Left kidney (tissue), 2 donors: Measurements from ENCODE around the gene DPP6. TPM values are rescaled to one million over a fixed set of nuclear protein-coding genes. Genes with fewer than 3 reads are reported as not detected.
"Not testable (repeated sequence)": the region's sequence is repeated elsewhere in the genome, so short reads cannot be mapped to it uniquely, and the experiment has no call there.

Experiments used
- DNase-seq: peaks from one replicate; pipeline ENCODE4 v3.0.0-alpha.2; 2013
- polyA plus RNA-seq: library from polyadenylated mRNA; unstranded; fragments of 120-200 nt; gene quantifications from one replicate; pipeline ENCODE4 v1.2.1, GENCODE V29; 2013; ENCODE audit not compliant: insufficient read length

Gene DPP6
- polyA plus RNA-seq, 1 donor, result 44.9 TPM

DNA sequence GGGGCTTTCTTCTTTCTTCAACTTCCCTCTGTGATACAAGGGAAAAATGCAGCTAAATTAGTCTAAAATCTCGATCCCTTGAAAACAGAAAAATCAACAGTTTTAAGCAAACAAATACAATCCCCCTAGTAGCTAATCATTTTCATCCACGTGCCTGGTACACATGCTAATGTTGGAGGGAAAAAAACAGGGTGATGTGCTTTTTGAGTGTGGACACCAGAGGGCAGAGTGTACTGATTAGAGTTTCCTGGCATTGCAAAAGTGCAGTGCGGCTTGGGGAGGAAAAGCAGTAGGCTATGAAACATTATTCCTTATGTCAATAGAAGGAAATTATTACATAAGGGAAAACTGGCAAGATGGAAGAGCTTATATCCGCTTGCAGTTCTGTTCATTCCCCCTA lies 19.6 kb downstream of the DPP6 start:
- not testable (repeated sequence) for DNase-seq

DNA sequence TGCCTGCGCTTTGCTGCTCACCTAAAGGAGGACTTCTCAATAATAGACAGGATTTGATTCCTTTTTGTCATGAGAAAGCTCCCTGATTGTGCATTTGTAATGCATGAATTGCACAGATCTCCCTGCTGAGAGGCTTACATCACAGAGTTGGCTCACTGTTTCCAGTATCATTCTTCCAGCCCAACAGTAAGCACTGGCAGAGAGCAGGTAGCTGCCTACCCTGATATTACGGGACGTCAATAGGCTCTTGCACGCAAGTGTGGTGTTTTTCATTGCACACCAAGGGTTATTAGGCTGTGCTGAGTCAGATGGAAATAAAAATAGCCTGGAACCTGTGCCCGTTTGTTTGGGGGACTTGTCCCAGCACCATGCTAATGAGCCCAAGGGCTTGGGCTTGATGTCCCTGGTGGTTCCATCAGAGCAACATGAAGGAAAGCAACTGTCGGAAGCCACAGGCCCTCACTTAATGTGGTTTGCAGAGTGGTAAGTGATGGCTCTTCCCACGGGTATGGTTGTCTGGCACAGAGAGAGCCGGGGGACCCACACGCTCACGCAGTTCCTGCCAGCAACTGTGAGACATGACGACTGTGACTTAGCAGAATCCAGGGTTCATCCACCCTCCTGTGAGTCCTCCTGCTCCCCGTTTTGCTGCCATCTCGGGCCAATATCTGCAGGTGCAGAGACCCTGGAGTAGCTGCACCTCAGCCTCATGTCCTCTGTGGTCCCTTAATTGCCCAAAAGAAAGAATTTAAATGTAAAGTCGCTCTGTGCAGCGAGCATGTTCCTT lies 20.4 kb downstream of the DPP6 start:
- DNase-seq, result not testable (repeated sequence)

- DNase-seq, result not testable (repeated sequence)
These were observed 26.3 kb downstream of the DPP6 start for GRCh38 chr7:154078523-154078922.

- not testable (repeated sequence) for DNase-seq
These were observed 28.1 kb downstream of the DPP6 start for GRCh38 chr7:154080249-154080648.

DNA sequence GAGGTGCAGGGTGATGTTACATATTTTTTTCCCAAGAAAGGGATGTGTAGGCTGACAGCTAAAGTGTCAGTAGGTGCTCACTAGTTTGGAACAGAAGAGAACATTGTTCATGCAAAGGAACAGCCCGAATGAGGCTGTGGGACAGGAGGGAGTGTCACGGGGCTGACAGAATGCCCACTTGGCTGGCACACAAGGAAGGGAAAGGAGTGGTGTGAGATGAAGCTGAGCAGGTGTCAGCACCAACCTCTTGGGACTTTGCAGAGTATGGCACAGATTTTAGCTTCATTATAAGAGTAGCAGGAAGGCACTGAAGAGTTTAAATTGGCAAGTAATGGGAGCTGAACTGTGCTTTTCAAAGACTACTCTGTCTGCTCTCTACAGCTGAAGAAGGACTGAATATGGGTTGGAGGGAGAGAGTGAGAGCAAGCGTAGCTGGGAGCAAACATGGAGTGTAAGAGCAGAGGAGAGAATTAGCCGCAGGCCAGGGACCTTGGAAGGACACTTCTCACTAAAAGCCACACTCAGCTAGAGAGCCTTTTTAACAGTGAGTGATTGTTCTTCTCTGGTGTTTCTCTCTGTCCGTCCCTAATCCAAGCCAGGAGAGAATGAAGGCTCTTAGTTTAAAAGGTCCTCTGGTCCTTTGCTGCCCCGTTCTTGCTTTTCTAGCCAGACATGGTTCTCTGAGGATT lies 35.0 kb downstream of the DPP6 start:
- not testable (repeated sequence) for DNase-seq

DNA sequence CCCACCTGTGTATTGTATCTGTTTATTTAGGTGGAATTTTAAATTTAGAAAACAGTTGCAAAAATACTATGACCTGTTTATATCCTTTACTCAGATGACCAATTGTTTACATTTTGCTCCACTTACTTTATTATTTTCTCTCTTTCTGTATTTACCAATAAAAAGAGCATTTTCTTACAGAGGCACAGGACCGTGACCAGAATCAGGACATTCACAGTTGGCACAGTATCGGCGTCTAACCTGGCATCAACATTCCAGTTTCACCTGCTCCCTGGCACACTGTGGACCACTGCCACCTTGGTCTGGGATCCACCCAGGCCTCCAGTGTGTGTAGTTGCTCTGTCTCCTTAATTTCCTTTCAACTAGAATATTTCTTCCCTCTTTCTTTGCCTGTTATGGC lies 39.9 kb downstream of the DPP6 start:
- not testable (repeated sequence) for DNase-seq

- not testable (repeated sequence) for DNase-seq
These were observed 43.0 kb downstream of the DPP6 start for GRCh38 chr7:154095201-154095600.

- not testable (repeated sequence) for DNase-seq
These were observed 52.9 kb downstream of the DPP6 start for GRCh38 chr7:154105063-154105462.

DNA sequence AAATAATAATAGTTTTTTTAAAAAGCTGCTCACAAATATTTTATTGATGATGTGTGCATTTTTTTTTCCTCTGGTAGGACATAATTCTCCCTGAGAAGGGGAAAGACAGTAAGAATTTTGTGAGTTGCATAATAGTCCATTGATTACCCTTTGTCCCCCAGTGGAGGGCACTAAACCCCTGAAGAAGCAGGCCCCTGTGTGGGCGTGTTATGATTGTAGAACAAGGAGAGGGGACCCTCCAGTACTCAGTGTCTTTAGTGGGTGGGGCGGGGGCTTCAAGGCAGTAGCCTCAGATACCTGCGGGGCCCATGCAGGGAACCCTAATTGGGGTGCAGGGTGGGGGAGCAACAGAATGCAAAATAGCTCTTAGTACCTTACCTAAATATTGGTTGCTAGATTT lies 57.4 kb downstream of the DPP6 start:
- DNase-seq, result not testable (repeated sequence)

DNA sequence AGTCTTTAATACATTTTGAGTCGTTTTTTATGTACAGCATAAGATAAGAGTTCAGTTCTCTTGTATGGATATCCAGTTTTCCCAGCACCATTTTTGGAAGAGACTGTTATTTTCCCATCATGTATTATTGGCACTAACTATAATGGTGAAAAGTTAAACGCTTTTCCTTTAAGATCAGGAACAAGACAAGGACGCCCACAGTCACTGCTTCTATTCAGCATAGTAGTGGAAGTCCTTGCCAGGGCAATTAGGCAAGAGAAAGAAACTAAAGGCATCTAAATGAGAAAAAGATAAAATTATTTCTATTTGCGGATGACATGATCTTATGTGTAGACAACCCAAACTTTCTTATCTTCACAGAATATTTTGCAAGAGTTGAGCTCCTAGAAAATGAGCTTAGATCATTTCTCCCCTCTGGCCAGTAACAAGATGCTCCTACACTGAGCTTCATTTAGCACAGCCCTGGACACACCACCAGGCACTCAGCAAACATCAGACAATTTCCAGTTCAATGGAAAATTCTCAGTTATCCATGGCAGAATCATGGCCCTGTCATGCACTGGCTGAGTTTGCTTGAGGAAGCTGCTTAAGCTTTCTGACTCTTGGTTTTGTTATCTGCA lies 61.6 kb downstream of the DPP6 start:
- not testable (repeated sequence) for DNase-seq

DNA sequence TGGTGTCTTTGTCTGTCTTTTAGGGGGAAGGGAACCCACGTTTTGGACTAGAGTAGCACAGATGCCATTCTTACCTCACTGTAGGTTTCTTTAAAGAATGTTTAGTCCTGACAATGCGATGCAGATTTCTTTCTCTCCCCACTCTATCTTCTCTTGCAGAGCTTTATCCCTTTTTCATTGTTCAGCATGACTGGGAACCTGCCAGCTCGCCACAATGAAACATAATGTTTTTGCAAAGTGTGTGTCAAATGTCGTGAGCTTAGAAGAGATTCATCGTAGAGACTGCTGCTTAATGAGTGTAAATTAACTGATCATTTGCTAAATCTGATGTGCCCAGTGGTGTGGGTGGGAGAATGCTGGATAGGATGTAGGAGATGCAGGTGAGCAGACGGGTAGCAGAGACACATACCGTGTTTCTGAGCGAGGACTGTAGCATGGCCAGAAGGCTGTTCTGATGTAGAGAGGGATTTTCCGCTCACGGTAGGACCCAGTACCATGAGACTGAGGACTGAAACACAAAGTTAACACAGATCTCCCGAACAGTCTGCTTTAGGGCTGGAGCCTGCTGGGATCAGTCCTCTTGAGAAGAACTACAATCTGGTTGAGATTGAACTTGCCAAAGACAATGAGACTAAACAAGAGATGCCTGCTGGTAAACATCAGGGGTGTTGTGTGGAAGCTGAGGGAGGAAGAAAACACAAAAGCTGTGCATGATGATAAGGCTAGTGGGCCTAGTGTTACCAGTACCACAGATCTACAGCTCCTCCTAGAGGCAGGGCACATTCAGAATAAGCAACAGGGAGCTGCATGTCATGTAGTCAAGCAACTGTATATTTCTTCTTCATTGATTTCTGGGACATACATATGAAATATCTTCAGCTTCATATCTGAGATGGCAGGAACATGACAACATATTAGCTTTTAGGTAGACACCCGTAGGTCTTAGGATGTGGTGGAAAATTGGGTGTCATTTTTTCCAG lies 65.5 kb downstream of the DPP6 start:
- DNase-seq, result not testable (repeated sequence)

GRCh38 chr7:154120825-154121224 lies 68.6 kb downstream of the DPP6 start:
- DNase-seq, result not testable (repeated sequence)

DNA sequence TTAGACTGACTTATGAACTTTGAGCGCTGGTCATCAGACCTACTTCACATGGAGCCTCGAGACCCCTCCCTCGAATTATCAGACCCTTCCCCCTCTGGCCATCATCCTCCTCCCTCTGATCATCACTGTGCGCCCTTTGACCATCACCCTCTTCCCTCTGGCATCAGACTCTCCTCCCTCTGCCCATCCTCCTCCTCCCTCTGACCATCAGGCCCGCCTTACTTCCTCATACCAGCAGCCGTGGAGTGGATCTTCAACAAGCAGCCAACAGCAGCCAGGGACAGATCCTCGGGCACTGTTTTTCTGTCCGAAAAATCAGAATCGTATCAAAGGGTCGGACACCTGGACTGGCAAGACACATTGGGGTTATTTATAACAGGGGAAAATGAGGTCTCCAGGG lies 70.5 kb downstream of the DPP6 start:
- not testable (repeated sequence) for DNase-seq

DNA sequence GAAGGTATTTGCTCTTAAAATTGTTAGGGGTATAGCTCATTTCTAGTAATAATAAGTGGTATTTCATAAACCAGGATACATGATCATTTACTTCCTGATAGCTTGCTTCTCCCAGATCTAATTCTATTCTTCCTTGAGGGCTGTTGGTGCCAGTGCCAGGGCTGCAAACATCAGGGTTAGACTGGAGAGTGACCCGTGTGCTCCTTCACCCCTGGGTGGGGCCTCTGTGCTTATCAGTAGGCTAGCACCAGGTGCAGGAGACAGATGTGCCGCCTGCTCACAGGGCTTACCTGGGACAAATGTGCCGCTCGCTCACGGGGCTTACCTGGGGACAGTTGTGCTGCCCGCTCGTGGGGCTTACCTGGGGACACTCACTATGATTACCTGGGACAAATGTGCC lies 71.2 kb downstream of the DPP6 start:
- not testable (repeated sequence) for DNase-seq

- not testable (repeated sequence) for DNase-seq
These were observed 76.9 kb downstream of the DPP6 start for GRCh38 chr7:154129142-154129541.

DNA sequence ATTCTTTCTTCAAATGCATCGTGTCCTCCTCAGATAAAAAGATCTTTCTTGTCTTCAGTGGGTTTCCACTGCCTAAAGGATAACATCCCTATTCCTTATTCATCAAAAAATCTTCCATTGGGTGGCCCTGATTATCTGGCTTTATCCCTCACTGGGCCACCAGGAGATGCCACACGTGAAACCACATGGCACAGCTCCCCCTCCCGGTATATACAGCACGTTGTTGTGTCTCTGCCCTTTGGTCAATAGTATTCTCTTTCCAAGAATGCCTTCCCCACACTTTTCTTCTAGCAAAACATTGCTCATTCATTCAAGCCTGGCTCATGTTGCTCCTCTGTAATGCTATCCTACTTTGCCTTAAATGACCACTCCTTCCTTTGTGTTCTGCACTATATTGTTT lies 80.4 kb downstream of the DPP6 start:
- DNase-seq, result not testable (repeated sequence)

- DNase-seq, result not testable (repeated sequence)
These were observed 81.6 kb downstream of the DPP6 start for GRCh38 chr7:154133703-154134277.

- DNase-seq, result not testable (repeated sequence)
These were observed 82.5 kb downstream of the DPP6 start for GRCh38 chr7:154134698-154135097.

DNA sequence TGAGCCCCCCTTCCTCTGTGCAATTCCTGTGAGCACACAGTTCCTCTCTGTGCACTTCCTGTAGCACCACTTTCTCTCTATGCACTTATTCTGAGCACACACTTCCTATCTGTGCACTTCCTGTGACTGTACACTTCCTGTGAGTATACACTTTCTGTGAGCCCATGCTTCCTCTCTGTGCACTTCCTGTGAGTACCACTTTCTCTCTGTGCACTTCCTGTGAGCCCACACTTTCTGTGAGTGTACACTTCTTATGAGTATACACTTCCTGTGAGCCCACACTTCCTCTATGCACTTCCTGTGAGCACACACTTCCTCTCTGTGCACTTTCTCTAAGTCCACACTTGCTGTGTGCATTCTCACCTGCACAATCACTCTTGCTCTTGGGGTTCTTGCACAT lies 83.4 kb downstream of the DPP6 start:
- DNase-seq, result not testable (repeated sequence)

- DNase-seq, result not testable (repeated sequence)
These were observed 93.9 kb downstream of the DPP6 start for GRCh38 chr7:154145922-154146706.

DNA sequence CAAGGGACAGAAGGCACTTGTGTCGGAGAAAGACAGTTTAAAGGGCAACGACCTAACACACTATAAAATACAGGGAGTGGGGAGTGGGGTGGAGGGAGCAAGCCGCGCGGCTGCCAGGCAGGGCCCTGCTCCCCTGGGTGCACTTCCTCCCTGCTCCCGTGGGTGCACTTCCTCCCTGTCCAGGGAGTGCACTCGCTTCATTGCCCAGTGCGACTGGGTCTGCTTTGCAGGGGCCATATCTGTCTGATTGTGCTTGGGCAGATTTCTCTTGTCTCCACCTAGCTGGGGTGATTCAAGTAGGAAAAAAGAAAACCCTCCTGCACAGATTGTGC lies 94.5 kb downstream of the DPP6 start:
- not testable (repeated sequence) for DNase-seq
